ENCODE results near the gene FASTKD1.
A peak's percentile ranks its signal among the peaks of the same experiment; 100 is the strongest.
"Not testable (repeated sequence)": the region's sequence is repeated elsewhere in the genome, so short reads cannot be mapped to it uniquely, and the experiment has no call there.

FASTKD1 gene

GRCh38 chr2:169570752-169571151, 2.9 kb downstream of the FASTKD1 start:
- not testable (repeated sequence) for DNase-seq

- no peak for DNase-seq
Measured at GRCh38 chr2:169569948-169570347, 3.7 kb downstream of the FASTKD1 start.

GRCh38 chr2:169565686-169566085, 8.0 kb downstream of the FASTKD1 start:
- DNase-seq: no peak

DNA sequence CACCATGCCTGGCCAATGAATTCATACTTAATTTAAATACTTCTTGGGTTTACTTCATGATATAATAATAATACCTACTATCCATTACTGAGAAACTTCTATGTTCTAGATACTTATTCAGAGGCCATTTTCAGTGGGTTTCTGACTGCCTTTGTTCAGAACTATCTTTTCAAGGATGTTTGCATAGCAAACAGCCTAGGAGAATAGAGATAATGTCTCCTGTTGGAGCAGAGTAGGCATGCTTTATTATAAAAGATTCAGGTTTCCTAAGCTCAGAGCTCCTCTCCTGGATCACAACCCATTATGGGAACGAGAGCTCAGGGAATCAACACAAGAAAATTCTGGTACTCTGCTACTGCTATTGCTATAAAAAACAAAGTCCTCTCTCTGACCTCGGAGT, 11.1 kb downstream of the FASTKD1 start:
- no peak for DNase-seq

- DNase-seq: not testable (repeated sequence)
Measured at GRCh38 chr2:169562084-169562483, 11.6 kb downstream of the FASTKD1 start.

DNA sequence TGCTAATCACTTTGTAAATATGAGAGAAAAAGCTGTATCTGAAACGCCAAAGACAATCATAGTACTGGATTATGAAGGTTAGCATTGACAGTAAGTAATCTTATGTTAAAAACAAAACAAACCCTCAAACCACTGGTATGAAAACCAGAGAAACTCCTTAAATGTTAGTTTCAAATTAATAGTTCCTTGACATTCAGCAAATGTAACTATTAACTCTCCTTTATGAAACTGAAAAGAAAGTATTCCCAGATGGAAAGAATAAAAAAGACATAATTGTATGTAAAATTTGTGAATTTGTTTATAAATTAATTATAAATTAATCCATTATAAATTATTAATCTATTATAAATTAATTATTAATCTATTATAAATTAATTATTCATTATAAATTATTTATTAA, 12.3 kb downstream of the FASTKD1 start:
- no peak for DNase-seq

GRCh38 chr2:169546756-169547155, 26.9 kb downstream of the FASTKD1 start:
- DNase-seq: no peak

DNA sequence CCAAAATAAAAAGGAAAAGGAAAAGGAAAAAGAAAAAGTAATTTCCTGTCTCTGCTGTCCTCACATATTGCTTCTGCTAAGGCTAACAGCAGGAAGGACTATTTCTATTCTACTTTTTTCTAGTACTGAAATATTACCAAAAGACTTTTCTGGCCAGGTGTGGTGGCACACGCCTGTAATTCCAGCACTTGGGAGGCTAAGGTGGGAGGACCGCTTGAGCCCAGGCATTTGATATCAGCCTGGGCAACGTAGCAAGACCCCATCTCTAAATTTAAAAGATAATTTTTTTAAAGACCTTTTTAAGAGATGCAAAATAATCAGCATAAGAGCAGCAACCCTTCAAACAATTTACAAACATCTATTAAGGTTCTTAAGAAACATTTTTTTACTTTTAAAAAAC, 31.2 kb downstream of the FASTKD1 start:
- no peak for DNase-seq

DNA sequence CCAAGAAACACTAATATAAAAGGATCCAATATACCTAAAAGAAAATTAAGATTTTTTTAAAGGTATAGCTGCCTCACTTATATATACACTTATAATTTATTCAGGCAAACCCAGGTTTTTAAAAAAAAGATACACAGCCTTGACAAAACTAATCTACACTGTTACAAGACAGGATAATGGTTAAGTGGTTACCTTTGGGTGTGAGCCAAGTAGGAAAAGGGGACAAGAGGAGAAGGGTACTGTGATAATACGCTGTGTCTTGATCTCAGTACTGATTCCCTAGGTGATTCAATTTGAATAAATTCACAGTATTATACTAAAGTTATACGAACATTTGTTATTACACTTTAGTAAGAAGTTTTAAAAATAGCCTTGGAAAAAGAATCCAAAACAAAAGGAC, 33.5 kb downstream of the FASTKD1 start:
- DNase-seq: no peak

GRCh38 chr2:169539460-169539859, 34.2 kb downstream of the FASTKD1 start:
- not testable (repeated sequence) for DNase-seq

DNA sequence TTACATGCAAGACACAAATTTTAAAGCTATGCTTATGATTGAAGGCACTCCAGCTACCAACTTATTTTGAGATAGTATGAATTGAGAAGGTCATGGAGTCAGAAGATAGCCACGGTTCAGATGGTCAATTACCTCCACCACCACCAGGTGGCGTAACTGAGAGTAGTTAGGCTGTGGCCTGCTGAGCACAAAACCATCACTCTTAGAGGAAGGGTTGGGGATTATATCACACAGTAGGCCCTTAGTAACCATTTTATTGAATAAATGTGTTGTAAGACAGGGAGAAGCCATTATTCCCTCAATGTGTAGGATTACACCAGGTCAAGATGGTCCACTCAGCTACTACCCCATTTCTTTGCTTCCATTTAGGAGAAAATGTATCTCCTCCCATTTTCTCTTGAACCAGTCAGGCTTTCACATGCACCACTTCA, 45.4 kb downstream of the FASTKD1 start:
- peak in 24 of 56 donors; percentile 0 to 73 (median 6) for DNase-seq

DNA sequence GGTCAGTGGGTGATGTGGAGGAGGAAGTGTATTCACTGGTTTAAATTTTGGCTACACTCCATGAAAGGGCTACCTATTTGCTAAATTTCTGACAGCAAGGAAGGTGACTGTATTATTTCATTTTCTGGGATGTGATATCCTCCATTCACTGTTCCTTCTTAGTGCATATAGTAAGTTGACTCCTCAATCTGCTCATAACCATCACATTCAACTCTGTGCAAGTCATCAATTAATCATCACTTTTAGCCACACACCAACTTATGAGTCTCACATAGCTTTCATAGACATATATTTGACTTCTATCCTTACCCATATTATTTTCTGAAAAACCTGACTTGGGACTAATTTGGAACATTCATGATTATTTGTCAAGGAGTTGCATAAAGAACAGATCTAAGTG, 47.2 kb downstream of the FASTKD1 start:
- no peak for DNase-seq

DNA sequence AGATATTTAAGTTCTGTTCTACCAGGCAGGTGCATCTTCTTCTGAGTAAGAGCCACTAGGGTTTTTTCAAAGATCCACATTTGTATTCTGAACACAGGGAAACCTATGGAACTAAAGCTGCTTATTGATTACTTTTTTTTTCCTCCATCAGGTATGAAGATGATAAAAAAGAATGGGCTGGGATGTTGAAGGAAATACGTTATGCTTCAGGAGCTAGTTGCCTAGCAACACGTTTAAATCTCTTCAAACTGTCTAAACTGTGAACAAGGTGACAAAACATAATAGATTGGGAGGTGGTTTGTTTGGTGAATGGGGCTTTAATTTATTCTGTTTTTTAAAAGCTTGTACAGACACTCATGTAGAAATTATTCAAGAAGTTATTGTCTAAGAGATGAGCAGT, 48.2 kb downstream of the FASTKD1 start:
- DNase-seq: no peak

DNA sequence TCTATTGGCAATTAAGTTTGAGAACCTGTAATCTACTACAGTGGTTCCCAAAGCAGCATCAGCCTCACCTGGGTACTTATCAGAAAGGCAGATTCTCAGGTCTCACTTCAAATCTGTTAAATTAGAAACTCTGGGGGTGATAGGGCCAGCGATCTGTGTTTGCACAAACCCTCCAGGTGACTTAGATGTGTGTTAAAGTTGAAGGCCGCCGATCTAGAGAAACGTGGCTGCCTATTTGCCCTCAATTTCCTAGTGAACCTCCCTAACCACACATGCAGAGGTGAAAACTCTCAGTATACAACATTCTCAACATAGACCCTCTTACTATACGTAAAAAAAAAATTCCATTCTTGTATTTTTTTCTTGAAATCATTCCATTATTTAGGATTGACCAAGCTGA, 50.0 kb downstream of the FASTKD1 start:
- DNase-seq: no peak

DNA sequence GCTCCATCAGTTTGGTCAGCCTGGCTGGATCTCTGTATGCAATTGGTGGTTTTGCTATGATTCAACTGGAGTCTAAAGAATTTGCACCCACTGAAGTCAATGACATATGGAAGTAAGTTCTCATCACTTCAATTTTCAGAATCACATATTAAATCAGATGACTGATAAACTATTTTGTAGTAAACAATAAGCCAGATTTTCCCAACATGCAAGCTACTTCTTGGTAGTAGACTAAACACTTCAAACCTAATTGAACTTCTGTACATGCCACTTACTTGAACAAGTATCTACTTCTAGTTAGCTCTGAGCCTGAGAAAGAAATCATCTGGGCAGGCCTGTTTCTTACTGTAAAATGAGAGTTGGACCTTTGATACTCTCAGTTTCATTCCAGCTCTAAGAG, 52.8 kb downstream of the FASTKD1 start:
- no peak for DNase-seq

DNA sequence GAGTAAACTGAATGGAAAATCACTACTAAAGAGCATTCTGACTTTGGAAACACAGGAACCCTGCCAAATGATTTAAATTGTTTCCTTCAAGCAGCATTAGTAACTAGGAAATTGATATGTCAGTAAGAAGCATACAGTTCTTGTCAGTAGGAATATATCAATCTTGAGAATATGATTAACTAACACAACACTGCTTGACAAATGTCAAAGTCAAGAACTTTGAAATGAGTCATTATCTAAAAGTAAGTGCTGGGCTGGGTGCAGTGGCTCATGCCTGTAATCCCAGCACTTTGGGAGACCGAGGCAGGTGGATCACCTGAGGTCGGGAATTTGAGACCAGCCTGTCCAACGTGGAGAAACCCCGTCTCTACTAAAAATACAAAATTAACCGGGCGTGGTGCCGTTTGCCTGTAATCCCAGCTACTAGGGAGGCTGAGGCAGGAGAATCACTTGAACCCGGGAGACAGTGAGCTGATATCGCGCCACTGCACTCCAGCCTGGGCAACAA, 57.1 kb downstream of the FASTKD1 start:
- DNase-seq: not testable (repeated sequence)

DNA sequence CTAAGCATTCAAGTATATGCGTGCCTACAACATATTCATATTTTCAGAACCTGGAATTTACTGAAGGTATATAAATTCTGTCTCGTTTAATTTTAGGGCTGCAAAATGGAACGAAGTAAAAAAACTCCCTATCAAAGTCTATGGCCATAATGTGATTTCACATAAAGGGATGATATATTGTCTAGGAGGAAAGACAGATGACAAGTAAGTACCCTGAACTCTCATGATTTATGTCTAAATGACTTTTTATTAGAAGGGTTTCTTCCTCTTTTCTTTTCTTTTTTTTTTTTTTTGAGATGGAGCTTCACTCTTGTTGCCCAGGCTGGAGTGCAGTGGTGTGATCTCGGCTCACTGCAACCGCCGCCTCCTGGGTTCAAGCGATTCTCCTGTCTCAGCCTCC, 58.9 kb downstream of the FASTKD1 start:
- not testable (repeated sequence) for DNase-seq

- DNase-seq: no peak
Measured at GRCh38 chr2:169513926-169514325, 59.7 kb downstream of the FASTKD1 start.

DNA sequence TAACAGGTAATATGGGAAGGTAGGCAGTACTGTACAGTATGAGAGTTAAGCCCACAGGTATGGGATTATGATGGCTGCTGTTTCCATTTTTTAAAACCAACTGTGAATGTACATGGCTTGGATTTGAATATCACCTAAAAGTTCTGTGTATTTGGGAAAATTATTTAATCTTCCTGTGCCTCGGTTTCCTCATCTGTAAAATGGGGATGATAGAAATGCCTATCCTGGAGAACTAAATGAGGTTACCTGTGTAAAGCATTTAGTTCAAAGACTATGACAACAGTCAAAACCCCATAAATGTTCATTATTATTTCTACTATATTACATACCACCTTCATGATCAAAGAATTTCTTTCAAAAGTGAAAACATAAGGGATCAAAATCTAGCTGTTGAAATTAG, 60.6 kb downstream of the FASTKD1 start:
- no peak for DNase-seq

GRCh38 chr2:169512525-169512924, 61.1 kb downstream of the FASTKD1 start:
- no peak for DNase-seq

DNA sequence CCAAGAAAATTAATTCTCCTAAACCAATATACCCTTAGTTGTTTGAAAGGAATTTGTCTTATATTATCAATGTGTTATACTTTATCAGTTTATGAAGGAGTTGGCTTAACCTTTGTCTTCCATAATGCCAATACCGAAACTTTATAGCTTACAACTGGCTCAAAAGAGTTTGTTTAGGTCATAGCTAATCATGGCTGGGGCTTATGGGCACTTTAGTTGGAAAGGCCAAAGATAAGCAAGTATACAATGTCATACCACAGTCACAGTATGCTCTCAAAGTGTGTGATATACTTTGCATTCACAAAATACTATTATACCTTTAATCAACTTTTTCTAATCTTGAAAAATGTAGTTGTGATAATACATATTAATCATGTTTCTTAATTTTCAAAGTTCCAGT, 61.8 kb downstream of the FASTKD1 start:
- DNase-seq: no peak

DNA sequence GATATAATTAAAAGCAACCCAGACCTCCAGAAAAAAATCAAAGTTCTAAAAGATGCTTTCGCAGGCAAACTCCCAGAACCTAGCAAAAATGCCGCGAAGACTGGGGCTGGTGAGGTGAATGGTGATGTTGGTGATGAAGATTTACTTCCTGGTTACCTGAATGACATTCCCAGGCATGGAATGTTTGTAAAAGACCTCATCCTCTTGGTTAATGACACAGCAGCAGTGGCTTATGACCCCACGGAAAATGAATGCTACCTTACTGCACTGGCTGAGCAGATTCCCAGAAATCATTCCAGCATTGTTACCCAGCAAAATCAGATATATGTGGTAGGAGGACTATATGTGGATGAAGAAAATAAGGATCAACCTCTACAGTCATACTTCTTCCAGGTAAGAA, 63.2 kb downstream of the FASTKD1 start:
- DNase-seq: no peak

GRCh38 chr2:169509955-169510354, 63.7 kb downstream of the FASTKD1 start:
- DNase-seq: no peak

DNA sequence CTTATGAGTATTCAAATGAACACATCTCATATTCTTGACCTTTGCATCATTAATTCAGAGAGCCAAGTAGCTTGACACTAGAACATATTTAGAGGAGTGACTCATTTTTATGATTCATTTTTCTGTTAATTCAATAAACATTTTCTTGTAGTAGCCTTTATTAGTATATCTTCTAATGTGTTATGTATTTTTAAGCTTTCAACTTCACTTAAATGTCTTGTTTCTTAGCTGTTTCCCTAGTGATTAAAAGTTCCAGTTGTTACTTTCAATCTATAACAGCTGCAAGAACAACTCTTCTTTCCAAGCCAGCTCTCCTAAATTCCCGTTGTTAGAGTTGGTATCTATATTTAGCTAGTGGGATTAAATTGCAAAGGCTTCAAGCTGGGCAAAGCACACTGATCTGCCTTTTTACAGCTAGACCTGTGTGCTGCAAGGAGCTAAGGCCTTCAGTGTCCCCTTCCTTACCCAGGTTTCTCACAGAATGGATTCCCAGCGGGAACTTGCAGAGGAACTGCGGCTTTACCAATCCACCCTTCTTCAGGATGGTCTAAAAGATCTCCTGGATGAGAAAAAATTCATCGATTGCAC, 64.3 kb downstream of the FASTKD1 start, which contains the start of gene KLHL41:
Gene KLHL41, plus strand, starts transcription at position 405 of the 588 bp plus-strand sequence. Its CDS starts 77 bp downstream, at position 482.
- no peak for DNase-seq

Measured in amygdala (tissue), 56 donors.